ENCODE measurements around the gene DHX16.
A peak's percentile ranks its signal among the peaks of the same experiment; 100 is the strongest.

Gene DHX16

DNA sequence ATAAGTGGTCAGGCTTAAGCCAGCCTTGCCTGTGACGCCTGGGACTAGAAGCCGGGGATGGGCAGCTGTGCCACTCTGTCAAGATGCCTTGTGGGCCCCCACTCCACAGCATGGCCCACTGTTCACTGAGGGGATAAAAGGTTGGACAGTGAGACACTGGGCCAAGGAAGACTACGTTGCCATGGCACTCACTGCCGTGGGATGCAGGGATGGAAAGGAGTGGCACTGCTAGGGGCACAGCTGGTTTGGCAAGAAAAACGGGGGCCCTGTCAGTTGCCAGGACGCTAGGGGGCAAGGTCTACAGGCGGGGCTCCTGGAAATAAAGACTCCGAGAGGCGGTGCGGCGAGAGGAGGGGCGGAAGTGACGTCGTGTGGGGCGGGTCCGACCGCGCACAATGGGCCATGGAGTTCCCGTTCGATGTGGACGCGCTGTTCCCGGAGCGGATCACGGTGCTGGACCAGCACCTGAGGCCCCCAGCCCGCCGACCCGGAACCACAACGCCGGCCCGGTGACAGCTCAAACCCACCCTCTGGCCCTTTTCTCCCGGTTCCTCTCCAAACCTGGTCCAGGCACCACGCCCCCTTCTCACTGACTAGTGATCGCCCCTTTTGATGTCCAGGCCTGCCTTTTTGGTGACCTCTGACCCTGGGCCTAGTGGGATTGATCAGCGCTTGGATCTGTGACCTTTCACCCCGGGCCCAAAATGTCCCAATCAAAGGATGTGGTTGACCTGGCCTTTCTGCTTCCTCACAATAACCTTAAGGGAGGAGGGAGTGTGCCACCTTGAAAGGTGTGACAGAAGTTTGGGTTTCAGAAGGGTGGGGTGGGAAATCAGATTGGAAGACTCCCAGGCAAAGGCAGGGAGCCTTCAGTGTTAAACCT is 46.1 kb downstream of the DHX16 start, which contains the start of gene ATAT1:
ATAT1 (plus strand) TSS at position 391 of the 883 bp plus-strand sequence.
- peak; percentile 63 for DNase-seq (ENCODE audit: low read depth)

- DNase-seq (ENCODE audit: low read depth) = no peak
Measured at GRCh38 chr6:30625511-30625910, 47.3 kb downstream of the DHX16 start.

- DNase-seq (ENCODE audit: low read depth) = no peak
Measured at GRCh38 chr6:30619561-30619960, 53.2 kb downstream of the DHX16 start.

GRCh38 chr6:30618270-30618797 is 54.5 kb downstream of the DHX16 start:
- DNase-seq (ENCODE audit: low read depth) = no peak

DNA sequence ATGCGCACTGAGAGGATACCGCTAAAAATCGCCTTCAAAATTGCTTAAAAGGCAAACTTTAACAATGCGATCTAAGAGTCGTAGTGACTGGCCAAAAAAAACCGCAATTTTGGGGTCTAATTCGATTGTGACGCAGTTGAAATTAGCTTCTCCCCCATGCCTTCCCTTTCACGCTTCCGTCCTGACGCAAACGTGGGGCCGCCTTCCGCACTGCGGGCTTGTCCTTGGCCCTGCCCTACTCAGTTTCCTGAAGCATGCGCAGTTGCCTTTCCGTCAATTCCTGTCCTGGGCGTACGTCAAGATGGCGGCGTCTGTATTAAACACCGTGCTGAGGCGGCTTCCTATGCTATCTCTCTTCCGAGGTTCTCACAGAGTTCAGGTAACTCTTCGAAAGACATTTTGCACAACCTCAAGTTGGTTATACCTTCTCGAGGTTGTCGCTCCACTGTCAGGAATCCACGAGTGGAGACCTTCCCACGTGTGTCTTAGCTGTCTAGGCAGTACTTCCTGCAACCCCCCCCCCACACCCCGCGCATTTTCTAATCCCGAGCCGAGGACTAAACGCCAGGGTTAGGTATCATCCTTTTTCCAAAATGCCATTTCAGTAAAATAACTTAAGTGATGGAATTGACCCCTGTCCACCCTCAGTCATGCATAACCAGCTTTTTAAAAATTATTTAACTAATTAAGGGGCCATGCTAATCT is 55.1 kb downstream of the DHX16 start, which contains the start of gene MRPS18B:
MRPS18B (plus strand) TSS at position 276 of the 705 bp plus-strand sequence; CDS start at position 302, 26 bp downstream.
- peak; percentile 98 for DNase-seq (ENCODE audit: low read depth)

GRCh38 chr6:30616811-30617564 is 55.8 kb downstream of the DHX16 start, which contains the start of gene PPP1R10:
Gene PPP1R10 (minus strand): TSS chr6:30617243. CDS start chr6:30609944, 7,299 bp downstream.
- peak; percentile 100 for DNase-seq (ENCODE audit: low read depth)

DNA sequence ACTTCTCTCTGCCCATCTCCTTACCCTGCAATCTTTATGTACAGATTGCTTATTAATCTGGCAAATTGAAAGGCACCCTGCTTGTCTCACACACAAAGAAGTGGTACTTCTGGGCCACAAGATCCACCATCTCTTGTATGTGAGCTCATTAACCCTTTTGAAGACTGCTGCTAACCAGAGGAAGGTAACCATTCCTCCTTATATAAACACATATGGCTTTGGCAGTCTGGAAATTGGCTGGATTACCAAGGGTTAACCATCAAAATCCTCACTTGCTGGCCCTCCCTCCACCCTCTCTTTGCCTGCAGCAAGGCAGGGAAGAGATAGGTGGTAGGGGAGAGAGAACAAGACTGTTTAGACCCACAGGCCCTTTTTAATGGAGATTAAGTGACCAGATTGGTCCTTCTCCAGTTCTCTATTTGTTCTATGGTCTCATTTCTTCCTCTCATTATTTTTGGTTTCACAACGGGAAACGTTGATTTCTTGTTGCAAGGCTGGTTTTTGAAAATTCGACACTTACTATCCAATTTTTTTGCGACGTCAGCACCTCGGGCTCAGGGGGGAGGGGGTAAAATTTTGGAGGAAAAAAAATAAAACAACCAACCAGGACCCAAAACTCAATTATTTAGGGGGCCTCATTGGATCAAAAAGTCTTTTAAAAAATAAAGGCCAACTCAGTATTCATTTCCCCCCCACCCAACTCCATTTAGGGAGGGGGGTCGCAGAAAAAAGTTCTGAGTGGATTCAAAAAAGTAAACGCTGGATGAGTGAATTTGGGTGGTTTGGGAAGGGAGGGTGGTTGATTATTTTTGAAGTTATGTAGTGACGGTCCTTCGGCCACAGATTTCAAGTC is 56.6 kb downstream of the DHX16 start:
- peak; percentile 30 for DNase-seq (ENCODE audit: low read depth)

- peak; percentile 89 for DNase-seq (ENCODE audit: low read depth)
Measured at GRCh38 chr6:30615219-30615957, 57.4 kb downstream of the DHX16 start.

GRCh38 chr6:30614843-30615218 is 58.0 kb downstream of the DHX16 start:
- peak; percentile 98 for DNase-seq (ENCODE audit: low read depth)

GRCh38 chr6:30614044-30614842 is 58.6 kb downstream of the DHX16 start:
- peak; percentile 29 for DNase-seq (ENCODE audit: low read depth)

DNA sequence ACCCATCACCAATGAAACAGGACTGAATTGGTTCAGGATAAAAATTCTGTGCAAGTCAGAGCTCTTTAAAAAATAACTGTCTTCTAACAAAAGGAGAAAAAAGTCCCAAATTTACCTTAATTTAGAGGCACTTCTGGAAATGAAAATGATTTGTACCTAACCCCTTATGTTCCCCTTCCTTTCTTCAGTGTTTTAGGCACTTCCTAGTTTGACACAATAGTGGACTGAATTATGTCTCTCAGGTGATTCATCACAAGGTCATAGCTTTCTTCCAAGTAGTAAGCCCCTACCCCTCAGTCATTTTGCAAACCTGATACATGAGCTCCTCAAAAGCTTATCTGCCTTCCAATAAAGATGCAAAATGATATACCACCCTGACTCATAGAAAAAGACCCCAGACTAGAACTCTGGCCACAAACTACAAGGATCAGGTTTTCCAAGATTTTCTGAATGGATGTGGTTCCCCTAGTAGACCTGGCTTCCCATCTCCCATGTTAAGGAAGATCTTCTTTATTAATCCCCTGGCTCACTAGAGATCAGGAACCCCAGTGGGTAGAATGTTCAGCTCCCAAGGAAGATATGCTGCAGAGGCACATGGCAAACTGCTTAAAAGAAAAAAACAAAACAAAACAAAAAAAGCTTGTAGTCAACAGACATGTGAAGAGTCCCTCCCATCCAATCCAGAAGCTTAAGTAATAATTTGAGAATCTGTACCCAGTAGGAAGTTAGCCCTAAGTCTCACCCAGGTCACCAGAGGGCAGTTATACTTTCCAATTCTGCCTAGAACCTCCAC is 59.4 kb downstream of the DHX16 start:
- peak; percentile 71 for DNase-seq (ENCODE audit: low read depth)

DNA sequence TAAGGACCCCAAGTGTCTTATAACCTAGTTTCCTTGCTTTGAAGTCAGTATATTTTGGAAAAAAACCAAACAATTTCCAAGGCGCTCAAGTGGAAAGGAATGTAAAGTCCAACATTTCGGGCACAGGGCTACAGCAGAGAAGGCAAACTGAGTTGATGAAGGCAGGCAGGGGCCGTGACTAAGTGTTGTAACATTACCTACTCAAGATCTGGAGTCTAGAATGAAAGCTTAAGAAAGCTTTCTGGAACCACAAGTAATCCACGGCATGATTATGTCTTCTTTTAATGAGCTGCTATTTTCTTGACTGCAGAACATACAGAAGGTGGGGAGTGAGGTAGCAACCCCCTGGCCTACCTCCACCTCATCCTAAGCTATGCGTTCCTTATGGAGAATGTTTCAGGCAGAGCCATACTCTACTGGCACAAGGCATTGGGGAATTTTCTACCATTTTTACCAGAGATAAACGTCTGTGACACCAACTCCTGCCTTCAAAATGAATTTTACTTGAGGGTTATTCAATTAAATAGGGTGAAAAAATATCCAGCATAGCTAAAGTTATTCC is 60.0 kb downstream of the DHX16 start:
- peak; percentile 80 for DNase-seq (ENCODE audit: low read depth)

GRCh38 chr6:30612213-30612612 is 60.6 kb downstream of the DHX16 start:
- peak; percentile 36 for DNase-seq (ENCODE audit: low read depth)

DNA sequence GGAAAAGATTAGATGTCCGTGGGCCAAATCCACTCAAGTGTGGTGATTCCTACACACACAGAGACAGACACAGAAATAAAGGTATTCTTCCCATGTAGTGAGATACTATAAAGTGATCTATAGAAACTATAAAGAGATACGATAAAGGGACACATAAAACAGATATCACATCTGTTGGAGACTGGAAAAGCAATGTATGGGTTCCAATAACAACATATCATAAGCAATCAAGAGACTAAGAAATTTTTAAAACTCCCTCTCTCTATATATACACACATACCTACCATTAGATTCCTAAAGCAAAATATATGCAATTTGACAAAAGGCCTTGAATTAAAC is 61.0 kb downstream of the DHX16 start:
- no peak for DNase-seq (ENCODE audit: low read depth)

DNA sequence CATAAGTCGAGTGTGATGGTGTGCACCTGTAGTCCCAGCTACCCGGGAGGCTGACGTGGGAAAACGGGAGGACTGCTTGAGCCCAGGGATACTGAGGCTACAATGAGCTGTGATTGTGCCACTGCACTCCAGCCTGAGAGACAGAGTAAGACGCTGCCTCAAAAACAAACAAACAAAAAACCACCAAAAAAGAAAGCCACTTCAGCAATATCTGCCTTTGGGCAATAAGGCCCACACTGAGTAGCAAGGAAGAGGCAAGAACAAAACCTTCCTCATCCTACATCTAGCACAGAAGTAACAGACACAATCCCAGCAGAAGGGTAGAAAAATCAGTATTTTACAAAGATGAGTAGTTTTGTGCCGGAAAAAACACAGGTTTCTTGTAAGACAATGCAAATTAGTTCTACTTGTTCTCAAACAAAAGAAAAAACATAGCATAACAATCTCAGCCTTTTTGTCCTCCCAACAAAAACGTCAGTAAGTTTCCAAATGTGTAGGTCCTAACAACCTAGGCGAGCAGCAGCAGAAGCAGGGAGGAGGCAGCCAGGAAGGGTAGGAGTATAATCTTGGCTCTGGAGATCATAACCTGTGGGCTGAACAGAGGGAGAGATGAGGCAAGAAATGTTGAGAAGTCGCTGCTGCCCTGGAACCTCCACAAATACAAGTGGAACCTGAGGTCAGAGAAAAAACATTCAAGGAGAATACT is 61.5 kb downstream of the DHX16 start:
- DNase-seq (ENCODE audit: low read depth) = peak; percentile 81

DNA sequence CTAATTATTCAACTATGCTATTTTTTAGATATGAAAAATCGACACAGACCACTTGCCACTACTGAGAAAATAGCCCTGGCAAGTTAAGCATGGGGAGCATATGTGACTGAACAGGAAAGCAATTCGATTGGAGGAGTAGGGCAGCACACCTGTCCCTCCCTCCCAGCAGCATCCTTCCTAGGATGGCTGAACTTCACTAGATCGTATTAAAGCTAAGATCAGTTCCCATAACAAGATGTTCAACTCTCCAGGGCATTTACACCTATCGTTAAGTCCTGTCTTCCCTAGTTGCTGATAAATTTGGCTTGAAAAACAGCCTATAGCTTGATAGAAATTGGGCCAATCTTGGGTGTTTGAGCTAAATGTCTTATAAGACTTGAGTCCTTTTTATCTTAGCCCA is 62.7 kb downstream of the DHX16 start:
- DNase-seq (ENCODE audit: low read depth) = no peak

GRCh38 chr6:30603961-30604360 is 68.8 kb downstream of the DHX16 start:
- DNase-seq (ENCODE audit: low read depth) = no peak
